Stimulated activated effector memory CD8-positive, alpha-beta T cell treated with anti-CD3 and anti-CD28 coated beads, Interleukin-12 subunit alpha, Interleukin-12 subunit beta, amount 100 ng/mL, for 72 hours (primary cell): ENCODE measurements around the gene NPTN.
"Not testable (repeated sequence)": the region's sequence is repeated elsewhere in the genome, so short reads cannot be mapped to it uniquely, and the experiment has no call there.

Experiments
- ATAC-seq: fragments of 150-1000 bp; cut with Tn5 transposase; 2 replicates; pipeline ENCODE4 v1.10.0; 2021
- DNase-seq, 2 donors: peaks; one replicate each; pipeline ENCODE4 v3.0.0; 2021 to 2022; ENCODE audit warnings: low spot score in 2 of 2
- H3K27ac Mint-ChIP-seq: one replicate; pipeline ENCODE4 v1.8.0; 2022; ENCODE audit warnings: mild to moderate bottlenecking, mixed read lengths
- H3K36me3 Mint-ChIP-seq: one replicate; pipeline ENCODE4 v1.8.0; 2022; ENCODE audit warnings: mild to moderate bottlenecking, mixed read lengths
- H3K4me1 Mint-ChIP-seq: one replicate; pipeline ENCODE4 v1.8.0; 2022; ENCODE audit warnings: mixed read lengths
- H3K4me3 Mint-ChIP-seq: one replicate; pipeline ENCODE4 v1.8.0; 2022; ENCODE audit warnings: mild to moderate bottlenecking, mixed read lengths
- H3K9me3 Mint-ChIP-seq: one replicate; pipeline ENCODE4 v1.8.0; 2022; ENCODE audit warnings: mixed read lengths

NPTN gene

GRCh38 chr15:73575636-73576247, 57.4 kb downstream of the NPTN start:
- peak overlapping the region; percentile 61 for H3K27ac Mint-ChIP-seq
- peaks cover 30% of the 10 kb centered on the region for H3K4me1 Mint-ChIP-seq
- DNase-seq (no peak), ATAC-seq (peak; percentile 42)
- no peaks in the 10 kb centered on the region for H3K9me3 Mint-ChIP-seq
- no peak overlapping the region for H3K4me3 Mint-ChIP-seq
- H3K36me3 Mint-ChIP-seq = peaks cover 75% of the 10 kb centered on the region

- Mint-ChIP-seq H3K9me3 (no peaks in the 10 kb centered on the region), H3K4me1 (peaks cover 44% of the 10 kb centered on the region), H3K36me3 (peaks cover 84% of the 10 kb centered on the region), H3K4me3 (no peak overlapping the region), H3K27ac (peak overlapping the region; percentile 43)
- no peak for DNase-seq
- no peak for ATAC-seq
Measured at GRCh38 chr15:73573572-73573971, 59.6 kb downstream of the NPTN start.

- peak overlapping the region; percentile 61 for H3K27ac Mint-ChIP-seq
- peaks cover 40% of the 10 kb centered on the region for H3K4me1 Mint-ChIP-seq
- peaks cover 84% of the 10 kb centered on the region for H3K36me3 Mint-ChIP-seq
- no peaks in the 10 kb centered on the region for H3K9me3 Mint-ChIP-seq
- ATAC-seq (no peak), DNase-seq (no peak)
- H3K4me3 Mint-ChIP-seq = no peak overlapping the region
Measured at GRCh38 chr15:73573037-73573436, 60.2 kb downstream of the NPTN start.

- H3K36me3 Mint-ChIP-seq = peaks cover 84% of the 10 kb centered on the region
- peaks cover 38% of the 10 kb centered on the region for H3K4me1 Mint-ChIP-seq
- H3K27ac Mint-ChIP-seq = peak overlapping the region; percentile 61
- peak; percentile 44 for ATAC-seq
- no peak overlapping the region for H3K4me3 Mint-ChIP-seq
- no peaks in the 10 kb centered on the region for H3K9me3 Mint-ChIP-seq
- no peak for DNase-seq
Measured at GRCh38 chr15:73572296-73572695, 60.9 kb downstream of the NPTN start.

GRCh38 chr15:73571346-73571745, 61.8 kb downstream of the NPTN start:
- Mint-ChIP-seq H3K4me1 (peaks cover 38% of the 10 kb centered on the region), H3K27ac (peak overlapping the region; percentile 61), H3K4me3 (peak overlapping the region; percentile 50), H3K9me3 (no peaks in the 10 kb centered on the region), H3K36me3 (peaks cover 91% of the 10 kb centered on the region)
- ATAC-seq = peak; percentile 52
- no peak for DNase-seq

- peaks cover 38% of the 10 kb centered on the region for H3K4me1 Mint-ChIP-seq
- H3K9me3 Mint-ChIP-seq = no peaks in the 10 kb centered on the region
- peak; percentile 84 for ATAC-seq
- H3K27ac Mint-ChIP-seq = peak overlapping the region; percentile 61
- DNase-seq = no peak
- peak overlapping the region; percentile 50 for H3K4me3 Mint-ChIP-seq
- peaks cover 91% of the 10 kb centered on the region for H3K36me3 Mint-ChIP-seq
Measured at GRCh38 chr15:73570355-73571032, 62.7 kb downstream of the NPTN start.

- H3K4me3 Mint-ChIP-seq = peak overlapping the region; percentile 50
- DNase-seq = no peak
- peaks cover 42% of the 10 kb centered on the region for H3K4me1 Mint-ChIP-seq
- peak overlapping the region; percentile 61 for H3K27ac Mint-ChIP-seq
- ATAC-seq = no peak
- H3K36me3 Mint-ChIP-seq = peaks cover 92% of the 10 kb centered on the region
- no peaks in the 10 kb centered on the region for H3K9me3 Mint-ChIP-seq
Measured at GRCh38 chr15:73569361-73569760, 63.8 kb downstream of the NPTN start.

GRCh38 chr15:73568564-73569280, 64.5 kb downstream of the NPTN start:
- Mint-ChIP-seq H3K27ac (peak overlapping the region; percentile 69), H3K9me3 (no peaks in the 10 kb centered on the region), H3K4me3 (peak overlapping the region; percentile 50), H3K36me3 (peaks cover 93% of the 10 kb centered on the region), H3K4me1 (peaks cover 48% of the 10 kb centered on the region)
- DNase-seq (no peak), ATAC-seq (no peak)

GRCh38 chr15:73567020-73567419, 66.2 kb downstream of the NPTN start:
- Mint-ChIP-seq H3K27ac (peak overlapping the region; percentile 73), H3K4me3 (peak overlapping the region; percentile 4), H3K9me3 (no peaks in the 10 kb centered on the region), H3K4me1 (peaks cover 40% of the 10 kb centered on the region), H3K36me3 (peaks cover 94% of the 10 kb centered on the region)
- ATAC-seq = no peak
- no peak for DNase-seq

- peaks cover 13% of the 10 kb centered on the region for H3K4me1 Mint-ChIP-seq
- peak; percentile 32 for ATAC-seq
- no peak for DNase-seq
Measured at GRCh38 chr15:73564255-73564654, 68.9 kb downstream of the NPTN start.

GRCh38 chr15:73560501-73561117, 72.6 kb downstream of the NPTN start:
- ATAC-seq (peak; percentile 61), DNase-seq (no peak)
- Mint-ChIP-seq H3K4me1 (peaks cover 13% of the 10 kb centered on the region), H3K4me3 (no peak overlapping the region), H3K27ac (no peak overlapping the region), H3K36me3 (peaks cover 90% of the 10 kb centered on the region), H3K9me3 (no peaks in the 10 kb centered on the region)

More at GRCh38 chr15:73564255-73564654, 68.9 kb downstream of the NPTN start:
- Mint-ChIP-seq H3K9me3 (no peaks in the 10 kb centered on the region), H3K36me3 (peaks cover 94% of the 10 kb centered on the region), H3K4me3 (no peak overlapping the region), H3K27ac (peak overlapping the region; percentile 29)

- peaks cover 73% of the 10 kb centered on the region for H3K36me3 Mint-ChIP-seq
- peaks cover 1% of the 10 kb centered on the region for H3K4me1 Mint-ChIP-seq
- H3K4me3 Mint-ChIP-seq = no peak overlapping the region
- ATAC-seq (no peak), DNase-seq (no peak)
- H3K9me3 Mint-ChIP-seq = no peaks in the 10 kb centered on the region
- H3K27ac Mint-ChIP-seq = no peak overlapping the region
Measured at GRCh38 chr15:73558529-73558928, 74.7 kb downstream of the NPTN start.

GRCh38 chr15:73555080-73555479, 78.1 kb downstream of the NPTN start:
- Mint-ChIP-seq H3K4me3 (no peak overlapping the region), H3K36me3 (peaks cover 39% of the 10 kb centered on the region), H3K4me1 (no peaks in the 10 kb centered on the region), H3K27ac (peak overlapping the region; percentile 2), H3K9me3 (no peaks in the 10 kb centered on the region)
- DNase-seq (no peak), ATAC-seq (no peak)

- Mint-ChIP-seq H3K27ac (no peak overlapping the region), H3K9me3 (no peaks in the 10 kb centered on the region), H3K4me1 (no peaks in the 10 kb centered on the region), H3K4me3 (no peak overlapping the region), H3K36me3 (no peaks in the 10 kb centered on the region)
- DNase-seq = no peak
- ATAC-seq = no peak
Measured at GRCh38 chr15:73550190-73550589, 83.0 kb downstream of the NPTN start.

GRCh38 chr15:73548925-73549324, 84.3 kb downstream of the NPTN start:
- ATAC-seq, H3K27ac Mint-ChIP-seq, H3K9me3 Mint-ChIP-seq, H3K4me1 Mint-ChIP-seq, DNase-seq, H3K4me3 Mint-ChIP-seq, H3K36me3 Mint-ChIP-seq: not testable (repeated sequence)
